ENCODE data around the gene ITGB2.

Gene ITGB2

GRCh38 chr21:44894687-44895302 is 25.9 kb downstream of the ITGB2 start:
- DNase-seq, result no peak

GRCh38 chr21:44893948-44894656 is 26.6 kb downstream of the ITGB2 start:
- DNase-seq, result no peak

DNA sequence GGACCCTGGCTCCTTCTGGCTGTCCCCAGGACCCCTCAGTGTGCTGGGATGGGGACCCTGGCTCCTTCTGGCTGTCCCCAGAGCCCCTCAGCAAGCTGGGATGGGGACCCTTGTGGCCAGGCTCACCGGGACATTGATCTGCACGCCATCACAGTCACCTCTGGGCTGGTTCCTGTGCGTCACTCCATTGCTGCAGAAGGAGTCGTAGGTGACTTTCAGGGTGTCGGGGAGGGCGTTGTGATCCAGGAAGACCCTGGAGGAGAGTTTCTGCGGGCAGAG is 27.5 kb downstream of the ITGB2 start:
- DNase-seq, result no peak

GRCh38 chr21:44892536-44893277 is 28.0 kb downstream of the ITGB2 start:
- peak; percentile 12 for DNase-seq

GRCh38 chr21:44892095-44892494 is 28.6 kb downstream of the ITGB2 start:
- no peak for DNase-seq

- DNase-seq, result no peak
Measured at GRCh38 chr21:44891631-44892031, 29.1 kb downstream of the ITGB2 start.

GRCh38 chr21:44890961-44891541 is 29.6 kb downstream of the ITGB2 start:
- no peak for DNase-seq

DNA sequence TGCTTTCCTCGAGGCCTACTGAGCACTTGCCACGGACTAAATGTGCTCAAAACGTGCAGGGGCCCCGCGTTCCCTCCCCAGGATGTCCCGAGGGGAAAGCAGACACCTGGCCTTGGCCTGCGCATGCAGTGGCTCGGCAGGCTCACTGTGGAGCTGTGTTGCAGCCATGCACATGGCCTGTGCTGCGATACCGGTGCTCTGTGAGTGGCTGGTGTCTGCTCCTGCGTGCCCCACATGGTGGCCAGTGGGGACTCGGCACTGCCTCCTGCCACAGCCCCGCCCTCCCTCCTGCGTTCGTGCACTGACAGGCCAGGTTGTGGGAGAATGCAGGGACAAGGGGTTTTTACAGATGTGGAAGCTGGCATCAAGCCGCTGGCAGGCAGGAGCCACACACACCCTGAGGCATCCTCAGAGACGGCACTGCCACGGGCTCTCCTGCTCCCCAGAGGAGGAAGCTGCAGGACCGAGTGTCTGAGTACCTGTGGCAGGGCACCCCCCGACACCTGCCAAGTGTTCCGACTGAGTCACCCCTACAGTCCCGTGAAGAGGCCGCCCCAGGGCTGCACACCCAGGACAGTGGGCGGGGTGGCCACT is 30.3 kb downstream of the ITGB2 start:
- no peak for DNase-seq

GRCh38 chr21:44889625-44890337 is 30.9 kb downstream of the ITGB2 start:
- no peak for DNase-seq

GRCh38 chr21:44888581-44889550 is 31.8 kb downstream of the ITGB2 start:
- DNase-seq, result no peak

GRCh38 chr21:44887807-44888580 is 32.7 kb downstream of the ITGB2 start:
- DNase-seq, result no peak

DNA sequence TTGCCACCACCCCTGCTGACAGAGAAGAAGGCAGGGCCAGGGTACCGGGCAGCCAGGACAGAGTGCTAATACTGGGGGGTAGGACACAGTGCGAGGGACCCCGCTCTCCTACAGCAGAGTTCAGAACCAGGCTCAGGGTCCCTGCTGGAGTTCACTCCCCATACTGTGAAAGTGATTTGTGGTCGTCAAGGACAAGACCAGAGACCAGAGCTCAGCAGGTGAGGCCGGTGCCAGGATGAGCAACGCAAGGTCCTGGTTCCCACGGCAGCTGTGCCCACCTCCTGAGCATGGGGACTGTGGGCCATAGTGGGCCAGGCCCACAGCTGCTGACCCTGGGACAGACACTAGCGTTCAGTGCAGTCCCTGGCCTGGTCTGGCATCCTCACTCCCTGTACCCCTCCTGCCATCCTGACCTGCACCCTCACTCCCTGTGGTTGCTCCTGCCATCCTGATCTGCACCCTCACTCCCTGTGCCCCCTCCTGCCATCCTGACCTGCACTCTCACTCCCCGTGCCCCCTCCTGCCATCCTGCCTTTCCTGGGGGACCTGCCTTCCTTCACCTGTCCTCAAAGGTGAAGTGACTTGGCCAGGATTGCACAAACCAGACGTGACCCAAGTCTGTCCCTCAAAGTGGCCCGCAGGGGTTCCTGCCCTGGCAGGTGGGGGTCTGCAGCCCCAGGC is 33.4 kb downstream of the ITGB2 start:
- DNase-seq, result no peak

- no peak for DNase-seq
Measured at GRCh38 chr21:44886113-44887075, 34.3 kb downstream of the ITGB2 start.

- DNase-seq, result no peak
Measured at GRCh38 chr21:44885615-44886014, 35.1 kb downstream of the ITGB2 start.

GRCh38 chr21:44884097-44884496 is 36.6 kb downstream of the ITGB2 start:
- DNase-seq, result no peak

- no peak for DNase-seq
Measured at GRCh38 chr21:44883250-44883649, 37.4 kb downstream of the ITGB2 start.

DNA sequence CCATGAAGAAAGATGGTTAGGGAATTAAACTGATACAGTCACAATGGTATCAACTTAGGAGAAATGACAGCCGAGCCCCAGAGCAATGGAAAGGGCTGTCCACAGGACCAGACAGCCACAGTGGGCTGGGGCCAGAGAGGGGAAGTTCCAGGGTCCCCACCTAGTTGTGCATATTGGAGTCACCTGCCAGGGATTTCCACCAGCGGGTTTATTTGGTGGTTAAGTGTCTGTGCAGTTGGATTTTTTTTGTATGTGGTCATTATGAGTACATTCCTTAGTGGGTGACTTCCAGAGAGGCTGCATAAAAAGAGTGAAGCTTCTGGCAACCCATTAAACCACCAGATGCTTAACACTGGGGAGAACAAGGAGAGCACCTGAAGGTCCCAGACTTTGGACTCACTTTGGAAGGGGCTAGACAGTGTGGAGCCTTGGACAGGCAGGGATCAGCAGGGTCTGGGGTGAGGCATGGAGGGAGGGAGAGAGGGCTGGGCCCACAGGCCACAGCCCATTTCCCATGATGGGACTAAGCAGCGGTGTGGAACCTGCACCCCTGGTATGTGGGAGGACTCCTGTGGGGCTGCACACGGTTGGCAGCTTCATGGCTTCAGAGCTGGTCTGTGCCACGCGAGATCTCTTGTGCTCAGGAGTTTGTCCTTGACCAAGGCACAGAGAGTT is 39.4 kb downstream of the ITGB2 start:
- DNase-seq, result no peak

Data from NCI-H2029 treated with DMSO at 0.1 percent for 48 hours (cell line).